Lower lobe of right lung (tissue), 2 donors: ENCODE results near the gene NEDD4. TPM values are rescaled to one million over a fixed set of nuclear protein-coding genes. Genes with fewer than 3 reads are reported as not detected.
"Not testable (repeated sequence)": the region's sequence is repeated elsewhere in the genome, so short reads cannot be mapped to it uniquely, and the experiment has no call there.

Source experiments
- ATAC-seq, 2 donors: fragments of 200-7000 bp; cut with Tn5 transposase; one replicate each; pipeline ENCODE4 v1.9.1; 2020 to 2022; ENCODE audit warnings: mild to moderate bottlenecking in 2 of 2, moderate library complexity in 2 of 2
- DNase-seq: peaks from one replicate; pipeline ENCODE4 v3.0.0-alpha.2; 2020
- H3K27ac ChIP-seq: fragments of 200-600 bp; one replicate; pipeline ENCODE4 v1.8.0; 2022
- H3K27me3 ChIP-seq: fragments of 200-600 bp; one replicate; pipeline ENCODE4 v1.8.0; 2022; ENCODE audit warnings: low read depth
- H3K36me3 ChIP-seq: fragments of 200-600 bp; one replicate; pipeline ENCODE4 v1.8.0; 2022; ENCODE audit warnings: mild to moderate bottlenecking
- H3K4me1 ChIP-seq: fragments of 200-600 bp; one replicate; pipeline ENCODE4 v1.8.0; 2022
- H3K4me3 ChIP-seq: fragments of 200-600 bp; one replicate; pipeline ENCODE4 v1.8.0; 2022; ENCODE audit warnings: mild to moderate bottlenecking
- H3K9me3 ChIP-seq: fragments of 200-600 bp; one replicate; pipeline ENCODE4 v1.8.0; 2022
- CTCF ChIP-seq: fragments of 200-600 bp; IDR thresholded peaks from one replicate; pipeline ENCODE4 v1.8.0; 2022; ENCODE audit warnings: antibody characterized with exemption, mild to moderate bottlenecking
- intact Hi-C: fragments of 100-400 bp; cut with DNase I; formaldehyde crosslinking; loops from one replicate; pipeline ENCODE4 v1.11.0; 2022
- total RNA-seq: library from RNA; stranded (reverse); fragmentation: NEBNext Ultra II Directional; extraction: Animal tissue kit (Norgen Biotek cat#: 25700); gene quantifications from one replicate; pipeline ENCODE4 v1.2.1, GENCODE V29; 2021
- donor health status: DM: no; HTN: yes; CAD: no; lungs with severe emphysema.

Gene NEDD4
- total RNA-seq, 1 donor from 2014 or later: 16.5 TPM

DNA sequence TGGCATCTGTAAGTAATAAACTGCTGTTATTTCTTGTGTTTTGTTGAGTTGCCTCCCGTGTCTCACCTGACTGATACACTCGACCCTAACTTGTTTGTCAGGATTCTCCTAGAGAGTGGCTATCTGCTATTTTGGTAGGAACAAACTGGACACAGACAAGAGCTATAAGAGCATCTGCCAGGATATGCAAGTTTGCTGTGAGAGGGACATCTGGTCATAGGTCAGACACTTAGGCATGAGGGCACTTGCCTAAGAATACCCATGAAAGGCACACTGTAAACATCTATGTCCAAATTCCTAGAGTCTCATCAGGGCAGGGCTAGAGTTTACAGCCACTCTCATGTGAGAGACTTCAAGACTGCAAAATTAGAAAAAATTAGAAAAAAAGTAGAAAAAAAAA is 32.5 kb downstream of the NEDD4 start:
- no peak for ATAC-seq
- Histone ChIP-seq H3K36me3 (no peaks in the 10 kb centered on the region), H3K4me3 (no peak overlapping the region), H3K27me3 (no peaks in the 10 kb centered on the region), H3K27ac (no peak overlapping the region), H3K9me3 (no peaks in the 10 kb centered on the region), H3K4me1 (no peaks in the 10 kb centered on the region)
- TF ChIP-seq CTCF: no peak
- intact Hi-C loops: no loop called here
- no peak for DNase-seq

DNA sequence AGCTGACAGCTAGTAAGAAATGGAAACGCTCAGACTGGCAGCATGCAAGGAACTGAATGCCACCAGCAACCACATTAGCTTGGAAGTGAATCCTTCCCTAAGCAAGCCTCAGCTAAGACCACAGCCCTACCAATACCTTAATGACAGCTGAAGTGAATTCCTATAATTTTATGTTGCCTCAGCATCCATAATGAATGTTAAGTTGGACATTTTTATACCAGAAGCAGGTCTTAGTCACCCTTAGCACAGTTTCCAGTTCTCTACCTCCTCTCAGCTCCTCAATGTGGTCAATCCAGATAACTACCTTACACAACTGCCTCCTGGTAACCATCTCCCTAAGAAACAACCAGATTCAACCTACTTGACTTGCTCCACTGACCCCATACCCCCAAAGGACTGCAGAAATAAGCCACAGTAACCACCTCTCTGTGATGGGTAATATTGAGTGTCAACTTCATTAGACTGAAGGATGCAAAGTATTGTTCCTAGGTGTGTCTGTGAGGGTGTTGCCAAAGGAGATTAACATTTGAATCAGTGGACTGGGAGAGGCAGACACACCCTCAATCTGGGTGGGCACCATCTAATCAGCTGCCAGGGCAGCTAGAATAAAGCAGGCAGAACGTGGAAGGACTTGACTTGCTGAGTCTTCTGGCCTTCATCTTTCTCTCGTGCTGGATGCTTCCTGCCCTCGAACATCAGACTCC is 33.5 kb downstream of the NEDD4 start:
- no peak for ATAC-seq
- TF ChIP-seq CTCF: no peak
- H3K27ac ChIP-seq: no peak overlapping the region
- no peak overlapping the region for H3K4me3 ChIP-seq
- intact Hi-C loops: no loop called here
- no peaks in the 10 kb centered on the region for H3K9me3 ChIP-seq
- no peaks in the 10 kb centered on the region for H3K4me1 ChIP-seq
- no peaks in the 10 kb centered on the region for H3K36me3 ChIP-seq
- H3K27me3 ChIP-seq: no peaks in the 10 kb centered on the region
- no peak for DNase-seq

DNA sequence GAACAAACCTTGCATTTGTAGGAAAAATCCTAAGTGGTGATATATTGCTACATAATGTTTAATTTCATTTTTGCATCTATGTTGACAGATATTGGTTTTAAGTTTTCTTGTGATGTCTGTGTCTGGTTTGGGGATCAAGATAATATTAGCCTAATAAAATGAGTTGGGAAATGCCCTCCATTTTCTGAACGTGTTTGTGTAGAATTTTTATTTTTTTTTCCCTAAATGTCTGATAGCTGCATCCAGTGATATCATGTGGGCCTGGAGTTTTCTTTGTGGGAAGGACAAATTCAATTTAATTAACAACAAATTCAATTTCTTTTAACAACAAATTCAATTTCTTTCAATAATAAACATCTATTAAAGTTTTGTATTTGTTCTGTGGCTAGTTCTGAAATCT is 35.1 kb downstream of the NEDD4 start:
- Histone ChIP-seq H3K9me3 (no peaks in the 10 kb centered on the region), H3K4me1 (no peaks in the 10 kb centered on the region), H3K27me3 (no peaks in the 10 kb centered on the region), H3K27ac (no peak overlapping the region), H3K4me3 (no peak overlapping the region), H3K36me3 (no peaks in the 10 kb centered on the region)
- ATAC-seq: no peak
- intact Hi-C loops: no loop called here
- TF ChIP-seq CTCF: no peak
- no peak for DNase-seq

DNA sequence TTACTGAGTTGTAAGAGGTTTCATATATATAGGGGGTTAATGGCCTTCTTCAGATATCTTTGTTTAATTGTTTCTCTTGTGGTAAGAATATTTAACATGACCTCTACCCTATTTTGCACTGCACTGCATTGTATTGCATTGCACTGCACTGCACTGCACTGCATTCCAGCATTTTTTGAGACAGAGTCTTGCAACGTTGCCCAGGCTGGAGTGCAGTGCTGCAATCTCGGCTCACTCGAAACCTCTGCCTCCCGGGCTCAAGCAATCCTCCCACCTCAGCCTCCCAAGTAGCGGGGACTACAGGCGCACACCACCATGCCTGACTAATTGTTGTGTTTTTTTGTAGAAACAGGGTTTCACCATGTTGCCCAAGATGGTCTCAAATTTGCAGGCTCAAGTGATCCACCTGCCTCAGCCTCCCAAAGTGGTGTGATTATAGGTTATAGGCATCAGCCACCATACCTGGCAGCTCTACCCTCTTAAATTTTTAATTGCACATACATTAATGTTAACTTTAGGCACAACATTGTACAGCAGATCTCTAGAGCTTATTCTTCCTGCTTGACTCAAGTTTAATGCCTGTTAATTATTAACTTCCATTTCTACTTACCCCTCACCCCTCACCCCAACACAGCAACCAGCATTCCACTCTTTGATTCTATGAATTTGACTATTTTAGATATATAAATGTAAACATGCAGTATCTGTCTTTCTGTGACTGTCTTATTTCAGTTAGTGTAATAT is 38.4 kb downstream of the NEDD4 start:
- no peaks in the 10 kb centered on the region for H3K4me1 ChIP-seq

GRCh38 chr15:55952501-55953274 is 40.7 kb downstream of the NEDD4 start:
- H3K27me3 ChIP-seq, H3K4me3 ChIP-seq, intact Hi-C loops, ATAC-seq, H3K36me3 ChIP-seq, DNase-seq, H3K27ac ChIP-seq, H3K9me3 ChIP-seq, H3K4me1 ChIP-seq: not testable (repeated sequence)

More for the DNA sequence above, 38.4 kb downstream of the NEDD4 start:
- intact Hi-C loops: no loop called here
- Histone ChIP-seq H3K9me3 (no peaks in the 10 kb centered on the region), H3K36me3 (no peaks in the 10 kb centered on the region), H3K4me3 (no peak overlapping the region), H3K27ac (no peak overlapping the region), H3K27me3 (no peaks in the 10 kb centered on the region)
- no peak for TF ChIP-seq CTCF
- no peak for ATAC-seq
- no peak for DNase-seq

DNA sequence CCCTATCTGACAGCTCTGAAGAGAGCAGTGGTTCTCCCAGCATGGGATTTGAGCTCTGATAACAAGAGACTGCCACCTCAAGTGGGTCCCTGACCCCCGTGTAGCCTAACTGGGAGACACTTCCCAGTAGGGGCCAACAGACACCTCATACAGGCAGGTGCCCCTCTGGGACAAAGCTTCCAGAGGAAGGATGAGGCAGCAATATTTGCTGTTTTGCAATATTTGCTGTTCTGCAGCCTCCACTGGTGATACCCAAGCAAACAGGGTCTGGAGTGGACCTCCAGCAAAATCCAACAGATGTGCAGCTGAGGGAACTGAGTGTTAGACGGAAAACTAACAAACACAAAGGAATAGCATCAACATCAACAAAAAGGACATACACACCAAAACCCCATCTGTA is 48.8 kb downstream of the NEDD4 start:
- DNase-seq, H3K27me3 ChIP-seq, H3K4me1 ChIP-seq, H3K4me3 ChIP-seq, H3K36me3 ChIP-seq, H3K27ac ChIP-seq, H3K9me3 ChIP-seq, intact Hi-C loops, ATAC-seq: not testable (repeated sequence)
